ENCODE results near the gene TTLL8. TPM values are rescaled to one million over a fixed set of nuclear protein-coding genes. Genes with fewer than 3 reads are reported as not detected.

The TTLL8 gene
- polyA plus RNA-seq, 1 of the 3 experiments (the other 2 are of a cell fraction): not detected

- WGBS (ENCODE audit: low lambda C conversion rate): 71% methylated on average over 7 of the region's 41 CpGs
- H3K4me3 ChIP-seq (ENCODE audit: low read depth in 2 of 2, low read length in 1 of 2): peak overlapping the region in 1 of 2 experiments; percentile 25; a peak in 1 of 4 replicates
- peak; percentile 44 for DNase-seq
- POLR2A ChIA-PET: no interaction called here
- H3K79me2 ChIP-seq (ENCODE audit: insufficient read depth): no peaks in the 10 kb centered on the region
- no peaks in the 10 kb centered on the region for H3K27me3 ChIP-seq (ENCODE audit: insufficient read depth)
- H3K9me2 ChIP-seq: no peaks in the 10 kb centered on the region
- no peaks in the 10 kb centered on the region for H3K36me3 ChIP-seq (replicated peaks in 1 of 2; ENCODE audit: control insufficient read depth in 1 of 2, insufficient read depth in 2 of 2, low read length in 1 of 2)
- H3K9me3 ChIP-seq: no peaks in the 10 kb centered on the region
- TF ChIP-seq MXI1 (IDR thresholded peaks at IDR 0.05; ENCODE audit: low read depth, low read length): no peak
- no peak for TF ChIP-seq SMC3 (IDR thresholded peaks at IDR 0.05; ENCODE audit: low read depth, low read length)
- no peak for TF ChIP-seq JUND (IDR thresholded peaks at IDR 0.05)
- TF ChIP-seq, protein P1, sequence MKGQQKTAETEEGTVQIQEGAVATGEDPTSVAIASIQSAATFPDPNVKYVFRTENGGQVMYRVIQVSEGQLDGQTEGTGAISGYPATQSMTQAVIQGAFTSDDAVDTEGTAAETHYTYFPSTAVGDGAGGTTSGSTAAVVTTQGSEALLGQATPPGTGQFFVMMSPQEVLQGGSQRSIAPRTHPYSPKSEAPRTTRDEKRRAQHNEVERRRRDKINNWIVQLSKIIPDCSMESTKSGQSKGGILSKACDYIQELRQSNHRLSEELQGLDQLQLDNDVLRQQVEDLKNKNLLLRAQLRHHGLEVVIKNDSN (IDR thresholded peaks at IDR 0.05; ENCODE audit: borderline replicate concordance, low read depth): no peak
- TF ChIP-seq POLR2AphosphoS5 (IDR thresholded peaks at IDR 0.05; ENCODE audit: low read depth, low read length): no peak
- TF ChIP-seq, protein P2, sequence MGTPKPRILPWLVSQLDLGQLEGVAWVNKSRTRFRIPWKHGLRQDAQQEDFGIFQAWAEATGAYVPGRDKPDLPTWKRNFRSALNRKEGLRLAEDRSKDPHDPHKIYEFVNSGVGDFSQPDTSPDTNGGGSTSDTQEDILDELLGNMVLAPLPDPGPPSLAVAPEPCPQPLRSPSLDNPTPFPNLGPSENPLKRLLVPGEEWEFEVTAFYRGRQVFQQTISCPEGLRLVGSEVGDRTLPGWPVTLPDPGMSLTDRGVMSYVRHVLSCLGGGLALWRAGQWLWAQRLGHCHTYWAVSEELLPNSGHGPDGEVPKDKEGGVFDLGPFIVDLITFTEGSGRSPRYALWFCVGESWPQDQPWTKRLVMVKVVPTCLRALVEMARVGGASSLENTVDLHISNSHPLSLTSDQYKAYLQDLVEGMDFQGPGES (IDR thresholded peaks at IDR 0.05; ENCODE audit: low read depth, low read length): no peak
- TF ChIP-seq, protein P3, sequence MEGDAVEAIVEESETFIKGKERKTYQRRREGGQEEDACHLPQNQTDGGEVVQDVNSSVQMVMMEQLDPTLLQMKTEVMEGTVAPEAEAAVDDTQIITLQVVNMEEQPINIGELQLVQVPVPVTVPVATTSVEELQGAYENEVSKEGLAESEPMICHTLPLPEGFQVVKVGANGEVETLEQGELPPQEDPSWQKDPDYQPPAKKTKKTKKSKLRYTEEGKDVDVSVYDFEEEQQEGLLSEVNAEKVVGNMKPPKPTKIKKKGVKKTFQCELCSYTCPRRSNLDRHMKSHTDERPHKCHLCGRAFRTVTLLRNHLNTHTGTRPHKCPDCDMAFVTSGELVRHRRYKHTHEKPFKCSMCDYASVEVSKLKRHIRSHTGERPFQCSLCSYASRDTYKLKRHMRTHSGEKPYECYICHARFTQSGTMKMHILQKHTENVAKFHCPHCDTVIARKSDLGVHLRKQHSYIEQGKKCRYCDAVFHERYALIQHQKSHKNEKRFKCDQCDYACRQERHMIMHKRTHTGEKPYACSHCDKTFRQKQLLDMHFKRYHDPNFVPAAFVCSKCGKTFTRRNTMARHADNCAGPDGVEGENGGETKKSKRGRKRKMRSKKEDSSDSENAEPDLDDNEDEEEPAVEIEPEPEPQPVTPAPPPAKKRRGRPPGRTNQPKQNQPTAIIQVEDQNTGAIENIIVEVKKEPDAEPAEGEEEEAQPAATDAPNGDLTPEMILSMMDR (IDR thresholded peaks at IDR 0.05): no peak
- no peak for TF ChIP-seq NFIC (IDR thresholded peaks at IDR 0.05; ENCODE audit: borderline replicate concordance)
- no peak for TF ChIP-seq ELF1 (IDR thresholded peaks at IDR 0.05)
- TF ChIP-seq, protein P4, sequence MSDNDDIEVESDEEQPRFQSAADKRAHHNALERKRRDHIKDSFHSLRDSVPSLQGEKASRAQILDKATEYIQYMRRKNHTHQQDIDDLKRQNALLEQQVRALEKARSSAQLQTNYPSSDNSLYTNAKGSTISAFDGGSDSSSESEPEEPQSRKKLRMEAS (IDR thresholded peaks at IDR 0.05; ENCODE audit: low read depth): no peak
- no peak for TF ChIP-seq TCF12 (IDR thresholded peaks at IDR 0.05)
- no peak for TF ChIP-seq RFX5 (IDR thresholded peaks at IDR 0.05; ENCODE audit: low read length)
- no peak for TF ChIP-seq FOSL2 (IDR thresholded peaks at IDR 0.05; ENCODE audit: borderline replicate concordance, low read depth)
- no peak for TF ChIP-seq RAD21 (IDR thresholded peaks at IDR 0.05; ENCODE audit: low read length)
- TF ChIP-seq, protein P5, sequence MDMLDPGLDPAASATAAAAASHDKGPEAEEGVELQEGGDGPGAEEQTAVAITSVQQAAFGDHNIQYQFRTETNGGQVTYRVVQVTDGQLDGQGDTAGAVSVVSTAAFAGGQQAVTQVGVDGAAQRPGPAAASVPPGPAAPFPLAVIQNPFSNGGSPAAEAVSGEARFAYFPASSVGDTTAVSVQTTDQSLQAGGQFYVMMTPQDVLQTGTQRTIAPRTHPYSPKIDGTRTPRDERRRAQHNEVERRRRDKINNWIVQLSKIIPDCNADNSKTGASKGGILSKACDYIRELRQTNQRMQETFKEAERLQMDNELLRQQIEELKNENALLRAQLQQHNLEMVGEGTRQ (IDR thresholded peaks at IDR 0.05; ENCODE audit: borderline replicate concordance, low read depth, low read length): no peak
- TF ChIP-seq, protein P6, sequence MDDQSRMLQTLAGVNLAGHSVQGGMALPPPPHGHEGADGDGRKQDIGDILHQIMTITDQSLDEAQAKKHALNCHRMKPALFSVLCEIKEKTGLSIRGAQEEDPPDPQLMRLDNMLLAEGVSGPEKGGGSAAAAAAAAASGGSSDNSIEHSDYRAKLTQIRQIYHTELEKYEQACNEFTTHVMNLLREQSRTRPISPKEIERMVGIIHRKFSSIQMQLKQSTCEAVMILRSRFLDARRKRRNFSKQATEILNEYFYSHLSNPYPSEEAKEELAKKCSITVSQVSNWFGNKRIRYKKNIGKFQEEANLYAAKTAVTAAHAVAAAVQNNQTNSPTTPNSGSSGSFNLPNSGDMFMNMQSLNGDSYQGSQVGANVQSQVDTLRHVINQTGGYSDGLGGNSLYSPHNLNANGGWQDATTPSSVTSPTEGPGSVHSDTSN (IDR thresholded peaks at IDR 0.05): no peak
- TF ChIP-seq RCOR1 (IDR thresholded peaks at IDR 0.05; ENCODE audit: low read length): no peak
- no peak for TF ChIP-seq REST (IDR thresholded peaks at IDR 0.05; ENCODE audit: low read depth, low read length)
- no peak for TF ChIP-seq SIN3A (IDR thresholded peaks at IDR 0.05; ENCODE audit: borderline replicate concordance, low read depth, low read length)
- no peaks in the 10 kb centered on the region for H4K20me1 ChIP-seq (ENCODE audit: insufficient read depth)
- no peak overlapping the region for H3K4me2 ChIP-seq
- CTCF ChIA-PET: interaction anchor here (0.9 to 2.1 kb wide), 3 partner anchors 9 to 70 kb away, joined by 3 to 7 read pairs (median 4); no protein-coding TSS in a partner anchor
- no peak overlapping the region for H3K9ac ChIP-seq
- no peak overlapping the region for H2AFZ ChIP-seq (ENCODE audit: low read depth)
- H3K27ac ChIP-seq (ENCODE audit: low read depth in 2 of 2, low read length in 1 of 2): no peak overlapping the region
- H3F3A ChIP-seq (replicated peaks; ENCODE audit: insufficient read depth): no peaks in the 10 kb centered on the region
- H3K4me1 ChIP-seq (ENCODE audit: control insufficient read depth in 1 of 2, insufficient read depth in 2 of 2, low read depth in 1 of 2, low read length in 1 of 2): peaks cover 0 to 4% of the 10 kb centered on the region in 2 experiments; a peak in 1 of 4 replicates
Observed at GRCh38 chr22:49999946-50000586, 58.0 kb downstream of the TTLL8 start.
